Fibroblast of mammary gland (primary cell): ENCODE measurements around the gene MAX.

Experiments
- DNase-seq: peaks from one replicate; pipeline ENCODE4 v3.0.0-alpha.2; 2010; ENCODE audit warnings: low read depth
- H3K4me3 ChIP-seq: 2 replicates; pipeline ENCODE4 v1.5.1; 2011; ENCODE audit warnings: low read depth, mild to moderate bottlenecking, low read length, moderate library complexity; ENCODE audit not compliant: control insufficient read depth
- CTCF ChIP-seq: conservative IDR thresholded peaks from 2 replicates; pipeline ENCODE4 v1.5.1; 2011; ENCODE audit warnings: low read depth, low read length, inconsistent platforms; ENCODE audit not compliant: control insufficient read depth, insufficient read depth

Gene MAX

GRCh38 chr14:65079768-65080167 is 22.5 kb downstream of the MAX start:
- DNase-seq: no peak
- no peak for TF ChIP-seq CTCF
- no peak overlapping the region for H3K4me3 ChIP-seq

- H3K4me3 ChIP-seq: no peak overlapping the region
- no peak for DNase-seq
- no peak for TF ChIP-seq CTCF
These were observed 23.1 kb downstream of the MAX start for GRCh38 chr14:65079201-65079600.

GRCh38 chr14:65077318-65077717 is 25.0 kb downstream of the MAX start:
- H3K4me3 ChIP-seq: no peak overlapping the region
- DNase-seq: no peak
- TF ChIP-seq CTCF: no peak

GRCh38 chr14:65075628-65076325 is 26.5 kb downstream of the MAX start:
- no peak for DNase-seq
- TF ChIP-seq CTCF: no peak

GRCh38 chr14:65074449-65075150 is 27.7 kb downstream of the MAX start:
- no peak overlapping the region for H3K4me3 ChIP-seq
- no peak for TF ChIP-seq CTCF
- DNase-seq: no peak

More at GRCh38 chr14:65075628-65076325, 26.5 kb downstream of the MAX start:
- H3K4me3 ChIP-seq: no peak overlapping the region

- no peak overlapping the region for H3K4me3 ChIP-seq
- no peak for TF ChIP-seq CTCF
- no peak for DNase-seq
These were observed 28.6 kb downstream of the MAX start for GRCh38 chr14:65073605-65074201.
